Spleen (tissue), 11 donors: ENCODE data around the gene MOB3B. TPM values are rescaled to one million over a fixed set of nuclear protein-coding genes. Genes with fewer than 3 reads are reported as not detected.

ENCODE experiments used
- DNase-seq: peaks from one replicate; pipeline ENCODE4 v3.0.0-alpha.2; 2020
- H3K27ac ChIP-seq, 8 donors: fragments of 200-600 bp; sonication (generic) in 7 of 8; 1 replicate in 4 of 8; 2 replicates in 4 of 8; pipeline versions ENCODE4 v1.5.0 to v1.8.0; 2016 to 2021; ENCODE audit warnings: inconsistent platforms in 4 of 8, mild to moderate bottlenecking in 4 of 8, moderate library complexity in 1 of 8
- H3K27me3 ChIP-seq, 7 donors: fragments of 200-600 bp; sonication (generic) in 6 of 7; replicated peaks in 1 of 7; 1 replicate in 4 of 7; 2 replicates in 3 of 7; pipeline versions ENCODE4 v1.5.0 to v1.8.0; 2016 to 2021; ENCODE audit warnings: inconsistent platforms in 3 of 7, mild to moderate bottlenecking in 1 of 7
- H3K36me3 ChIP-seq, 6 donors: fragments of 200-600 bp; sonication (generic) in 5 of 6; 1 replicate in 4 of 6; 2 replicates in 2 of 6; pipeline versions ENCODE4 v1.5.0 to v1.8.0; 2016 to 2021; ENCODE audit warnings: inconsistent platforms in 2 of 6
- H3K4me1 ChIP-seq, 6 donors: fragments of 200-600 bp; sonication (generic) in 5 of 6; 1 replicate in 3 of 6; 2 replicates in 3 of 6; pipeline versions ENCODE4 v1.5.0 to v1.8.0; 2016 to 2021; ENCODE audit warnings: inconsistent platforms in 3 of 6
- H3K4me3 ChIP-seq, 8 donors: fragments of 200-600 bp; sonication (generic) in 7 of 8; 1 replicate in 4 of 8; 2 replicates in 4 of 8; pipeline versions ENCODE4 v1.5.0 to v1.8.0; 2016 to 2021; ENCODE audit warnings: inconsistent platforms in 4 of 8, mild to moderate bottlenecking in 4 of 8, moderate library complexity in 2 of 8
- H3K9me3 ChIP-seq, 8 donors: fragments of 200-600 bp; sonication (generic) in 7 of 8; 1 replicate in 4 of 8; 2 replicates in 4 of 8; pipeline versions ENCODE4 v1.5.0 to v1.8.0; 2016 to 2021; ENCODE audit warnings: inconsistent platforms in 4 of 8
- CTCF ChIP-seq, 11 experiments: fragments of 200-600 bp in 7 of 11; fragments of 450-650 bp in 4 of 11; sonication (generic) in 4 of 11; IDR thresholded peaks in 8 of 11; conservative IDR thresholded peaks in 3 of 11; 1 replicate in 7 of 11; 2 replicates in 4 of 11; pipeline versions ENCODE4 v1.4.0 to v1.8.0; 2016 to 2021; ENCODE audit warnings: antibody characterized with exemption in 11 of 11, inconsistent platforms in 4 of 11, mild to moderate bottlenecking in 1 of 11
- POLR2A ChIP-seq, 3 donors: fragments of 450-650 bp; IDR thresholded peaks; one replicate each; pipeline ENCODE4 v1.5.1; 2017; ENCODE audit warnings: antibody characterized with exemption in 3 of 3, mild to moderate bottlenecking in 1 of 3
- POLR2AphosphoS5 ChIP-seq, 3 donors: sonication (generic); formaldehyde crosslinking; IDR thresholded peaks; one replicate each; pipeline ENCODE4 v1.5.1; 2017; ENCODE audit warnings: antibody characterized with exemption in 3 of 3
- WGBS, 5 donors: extraction: QIAGEN DNeasy Blood & Tissue Kit in 3 of 5; methylation state at CpG; one replicate each; pipeline versions ENCODE4 v1.1.5 to v1.1.7; 2013 to 2018; 5-methylcytosine and 5-hydroxymethylcytosine counted together
- intact Hi-C: fragments of 100-400 bp; cut with DNase I; formaldehyde crosslinking; loops from one replicate; pipeline ENCODE4 v1.15.0; 2023; ENCODE audit warnings: low total_unique reads
- polyA plus RNA-seq, 3 donors: library from polyadenylated mRNA; stranded (reverse); fragments of 200-250 nt; gene quantifications; one replicate each; pipeline ENCODE4 v1.2.1, GENCODE V29; 2013
- total RNA-seq, 7 donors: library from RNA; depleted of rRNA in 3 of 7; stranded (reverse); fragments of >200 nt in 3 of 7; fragmentation: NEBNext Ultra II Directional in 4 of 7; extraction: Animal tissue kit (Norgen Biotek cat#: 25700) in 4 of 7; gene quantifications; one replicate each; pipeline versions ENCODE4 v1.1.0 to v1.2.1, GENCODE V29; 2016 to 2021
- donor health status: healthy with polysubstance abuse.
- donor health status: DM: no; HTN: no; CAD: no; lungs with moderate emphysema.
- donor health status: DM: no; HTN: no; CAD: no.
- donor health status: Bipolar disorder and iron deficiency.
- donor health status: healthy.
- donor health status: DM: no; HTN: no; CAD: no.
- donor health status: DM: yes; HTN: yes; CAD: no.

The MOB3B gene
- total and polyA plus RNA-seq, 10 donors, result 9.4 to 27.7 (median 19.9) TPM

GRCh38 chr9:27566118-27566517, 36.5 kb upstream of the MOB3B start:
- H3K4me1 ChIP-seq, result peaks cover 0 to 58% (median 16%) of the 10 kb centered on the region in 6 donors
- peaks cover 0 to 43% (median 10%) of the 10 kb centered on the region in 6 donors for H3K36me3 ChIP-seq
- TF ChIP-seq POLR2A (IDR thresholded peaks at IDR 0.05) (no peak), CTCF (IDR thresholded peaks at IDR 0.05 in 8 of 11, conservative IDR thresholded peaks at IDR 0.05 in 3 of 11) (no peak), POLR2AphosphoS5 (IDR thresholded peaks at IDR 0.05) (no peak)
- 95 to 100% (median 97%) methylated on average over 1 of the region's 1 CpG for WGBS, 5 donors
- no peak for DNase-seq
- no peak overlapping the region for H3K4me3 ChIP-seq
- H3K27ac ChIP-seq, result peak overlapping the region in 5 of 8 donors; percentile 12 to 75 (median 75)
- H3K9me3 ChIP-seq, result no peaks in the 10 kb centered on the region
- H3K27me3 ChIP-seq, result no peaks in the 10 kb centered on the region
- intact Hi-C loops, result no loop called here

- Histone ChIP-seq H3K4me1 (peaks cover 0 to 54% (median 15%) of the 10 kb centered on the region in 6 donors), H3K4me3 (no peak overlapping the region), H3K36me3 (peaks cover 0 to 47% (median 14%) of the 10 kb centered on the region in 6 donors), H3K9me3 (no peaks in the 10 kb centered on the region), H3K27ac (peak overlapping the region in 5 of 8 donors; percentile 11 to 75 (median 75)), H3K27me3 (no peaks in the 10 kb centered on the region)
- DNase-seq, result no peak
- TF ChIP-seq CTCF (IDR thresholded peaks at IDR 0.05 in 8 of 11, conservative IDR thresholded peaks at IDR 0.05 in 3 of 11), result no peak
- TF ChIP-seq POLR2A (IDR thresholded peaks at IDR 0.05), result no peak
- TF ChIP-seq POLR2AphosphoS5 (IDR thresholded peaks at IDR 0.05), result no peak
- intact Hi-C loops, result no loop called here
Measured at GRCh38 chr9:27565696-27566095, 36.1 kb upstream of the MOB3B start.

GRCh38 chr9:27564670-27565069, 35.1 kb upstream of the MOB3B start:
- no peaks in the 10 kb centered on the region for H3K27me3 ChIP-seq
- intact Hi-C loops, result no loop called here
- 51 to 72% (median 58%) methylated on average over 1 of the region's 1 CpG for WGBS, 5 donors
- peaks cover 0 to 47% (median 15%) of the 10 kb centered on the region in 6 donors for H3K4me1 ChIP-seq
- no peaks in the 10 kb centered on the region for H3K9me3 ChIP-seq
- H3K36me3 ChIP-seq, result peaks cover 3 to 57% (median 19%) of the 10 kb centered on the region in 6 donors
- H3K4me3 ChIP-seq, result no peak overlapping the region
- H3K27ac ChIP-seq, result peak overlapping the region in 5 of 8 donors; percentile 18 to 75 (median 75)
- no peak for TF ChIP-seq POLR2A (IDR thresholded peaks at IDR 0.05)
- TF ChIP-seq POLR2AphosphoS5 (IDR thresholded peaks at IDR 0.05), result no peak
- TF ChIP-seq CTCF (IDR thresholded peaks at IDR 0.05 in 8 of 11, conservative IDR thresholded peaks at IDR 0.05 in 3 of 11), result no peak
- DNase-seq, result no peak

GRCh38 chr9:27563738-27564430, 34.3 kb upstream of the MOB3B start:
- Histone ChIP-seq H3K9me3 (no peaks in the 10 kb centered on the region), H3K4me1 (peaks cover 0 to 47% (median 15%) of the 10 kb centered on the region in 6 donors), H3K4me3 (no peak overlapping the region), H3K27ac (peak overlapping the region in 6 of 8 donors; percentile 17 to 75 (median 70)), H3K27me3 (no peaks in the 10 kb centered on the region), H3K36me3 (peaks cover 3 to 65% (median 19%) of the 10 kb centered on the region in 6 donors)
- no peak for DNase-seq
- no peak for TF ChIP-seq POLR2AphosphoS5 (IDR thresholded peaks at IDR 0.05)
- no peak for TF ChIP-seq POLR2A (IDR thresholded peaks at IDR 0.05)
- TF ChIP-seq CTCF (IDR thresholded peaks at IDR 0.05 in 8 of 11, conservative IDR thresholded peaks at IDR 0.05 in 3 of 11), result no peak
- WGBS, 5 donors, result 76 to 85% (median 79%) methylated on average over 4 of the region's 4 CpGs
- intact Hi-C loops, result no loop called here
